GM20000 (cell line): ENCODE measurements around the gene ST8SIA1.

Experiments used
- DNase-seq: peaks from one replicate; pipeline ENCODE4 v3.0.0; 2012; ENCODE audit warnings: low spot score
- TF ChIP-seq, protein P1 (sequence below): IDR thresholded peaks from 2 replicates; pipeline ENCODE4 v1.5.1; 2012; ENCODE audit warnings: mild to moderate bottlenecking, control low read depth; ENCODE audit errors: extremely low read depth, missing control alignments

Gene ST8SIA1

DNA sequence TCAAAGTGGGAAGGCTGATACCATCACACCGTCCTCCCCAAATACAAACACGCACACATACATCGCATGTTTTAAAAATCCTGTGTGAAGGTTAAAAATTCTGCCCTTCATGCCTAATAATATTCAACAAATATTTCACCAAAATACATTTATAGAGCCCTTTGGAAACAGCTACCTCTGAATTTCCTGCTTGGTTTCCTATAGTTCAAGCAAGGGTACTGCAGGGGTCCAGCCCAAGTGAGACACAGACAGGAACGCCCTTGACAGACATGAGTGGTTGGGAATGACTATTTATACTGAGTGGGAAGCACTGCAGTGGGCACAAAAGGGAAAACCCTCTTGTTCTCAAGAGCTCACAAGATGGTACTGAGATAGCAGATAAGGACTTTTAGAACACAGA lies 51.0 kb downstream of the ST8SIA1 start:
- TF ChIP-seq, protein P1, sequence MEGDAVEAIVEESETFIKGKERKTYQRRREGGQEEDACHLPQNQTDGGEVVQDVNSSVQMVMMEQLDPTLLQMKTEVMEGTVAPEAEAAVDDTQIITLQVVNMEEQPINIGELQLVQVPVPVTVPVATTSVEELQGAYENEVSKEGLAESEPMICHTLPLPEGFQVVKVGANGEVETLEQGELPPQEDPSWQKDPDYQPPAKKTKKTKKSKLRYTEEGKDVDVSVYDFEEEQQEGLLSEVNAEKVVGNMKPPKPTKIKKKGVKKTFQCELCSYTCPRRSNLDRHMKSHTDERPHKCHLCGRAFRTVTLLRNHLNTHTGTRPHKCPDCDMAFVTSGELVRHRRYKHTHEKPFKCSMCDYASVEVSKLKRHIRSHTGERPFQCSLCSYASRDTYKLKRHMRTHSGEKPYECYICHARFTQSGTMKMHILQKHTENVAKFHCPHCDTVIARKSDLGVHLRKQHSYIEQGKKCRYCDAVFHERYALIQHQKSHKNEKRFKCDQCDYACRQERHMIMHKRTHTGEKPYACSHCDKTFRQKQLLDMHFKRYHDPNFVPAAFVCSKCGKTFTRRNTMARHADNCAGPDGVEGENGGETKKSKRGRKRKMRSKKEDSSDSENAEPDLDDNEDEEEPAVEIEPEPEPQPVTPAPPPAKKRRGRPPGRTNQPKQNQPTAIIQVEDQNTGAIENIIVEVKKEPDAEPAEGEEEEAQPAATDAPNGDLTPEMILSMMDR: no peak
- no peak for DNase-seq

DNA sequence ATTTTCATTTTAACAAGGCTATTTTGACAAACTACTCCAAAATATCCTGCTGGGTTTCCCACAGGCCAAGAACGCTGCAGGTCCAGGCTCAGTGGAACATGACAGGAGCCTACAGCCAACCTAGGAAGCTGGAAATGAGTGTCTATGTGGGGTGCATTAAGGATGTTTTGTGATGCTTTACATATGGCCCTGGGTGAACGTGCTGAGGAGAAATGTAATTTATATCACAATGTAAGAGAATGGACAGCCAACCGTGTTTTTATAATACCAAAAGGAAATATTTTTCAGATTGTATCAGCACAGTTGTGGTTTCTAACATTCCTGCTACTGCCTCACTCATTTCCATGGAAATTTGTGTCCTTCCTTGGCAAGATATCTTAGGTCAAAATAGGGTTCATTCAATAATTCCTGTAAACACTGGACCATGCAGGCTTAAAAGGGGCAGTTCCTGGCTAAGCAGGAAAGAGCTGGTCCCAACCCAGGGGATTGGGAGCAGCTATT lies 51.5 kb downstream of the ST8SIA1 start:
- no peak for DNase-seq
- TF ChIP-seq, protein P1: no peak

GRCh38 chr12:22282283-22282682 lies 52.2 kb downstream of the ST8SIA1 start:
- TF ChIP-seq, protein P1: no peak
- DNase-seq: no peak

GRCh38 chr12:22276867-22277266 lies 57.6 kb downstream of the ST8SIA1 start:
- TF ChIP-seq, protein P1: no peak
- DNase-seq: no peak

DNA sequence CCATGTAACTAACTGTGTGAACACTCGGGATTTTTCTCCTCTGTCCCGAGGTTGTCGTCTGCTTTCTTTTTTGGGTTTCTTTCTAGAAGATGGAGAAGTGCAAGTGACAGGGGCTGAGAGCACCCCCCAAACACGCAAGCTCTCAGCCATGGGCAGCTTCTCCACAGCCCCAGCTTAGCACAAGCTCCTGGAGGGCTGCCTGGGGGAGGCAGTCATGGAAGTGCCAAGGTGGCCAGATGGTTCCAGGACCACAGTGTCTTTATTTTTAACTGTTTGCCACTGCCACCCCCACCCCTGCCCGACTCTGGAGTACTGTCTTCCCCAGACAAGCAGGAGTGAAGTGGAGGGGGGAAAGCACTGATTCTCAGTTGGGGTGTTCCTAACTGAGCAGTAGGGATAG lies 58.2 kb downstream of the ST8SIA1 start:
- DNase-seq: no peak
- TF ChIP-seq, protein P1: no peak

DNA sequence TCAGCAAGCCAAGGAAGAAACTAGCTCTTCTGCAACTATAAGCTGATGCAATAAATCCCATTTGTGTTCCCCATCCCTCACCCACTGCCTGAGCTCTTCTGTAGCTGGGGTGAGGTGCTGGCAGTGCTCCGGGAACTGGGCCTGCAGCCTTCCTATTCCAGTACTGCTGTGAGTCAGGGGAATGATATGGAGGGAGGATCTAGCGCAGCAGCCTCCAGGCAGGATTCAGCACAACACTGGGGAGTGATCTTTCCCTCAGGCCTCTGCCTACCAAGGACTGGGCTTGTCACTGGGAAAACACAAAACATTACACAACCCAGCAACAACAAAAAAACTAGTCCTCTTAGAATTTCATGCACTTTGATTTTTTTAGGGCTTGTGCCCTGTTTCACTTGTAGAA lies 58.7 kb downstream of the ST8SIA1 start:
- no peak for DNase-seq
- TF ChIP-seq, protein P1: no peak

GRCh38 chr12:22272335-22273151 lies 62.0 kb downstream of the ST8SIA1 start:
- DNase-seq: no peak
- TF ChIP-seq, protein P1: no peak
